Astrocyte (in vitro differentiated cells and primary cell): Measurements from ENCODE around the gene NPAS3. TPM values are rescaled to one million over a fixed set of nuclear protein-coding genes. Genes with fewer than 3 reads are reported as not detected.

Source experiments
- DNase-seq: peaks from one replicate; pipeline ENCODE4 v3.0.0-alpha.2; 2010; ENCODE audit warnings: low read depth
- FAIRE-seq: peaks from 2 replicates; lab custom pipeline; 2011; peaks lifted over from hg19 to GRCh38; lab: Jason Lieb, UNC
- H2AFZ ChIP-seq: 2 replicates; pipeline ENCODE4 v1.6.0; 2012; ENCODE audit warnings: low read depth, low read length, inconsistent platforms
- H3K27ac ChIP-seq: 2 replicates; pipeline ENCODE4 v1.5.1; 2011; ENCODE audit warnings: low read depth, low read length, inconsistent platforms
- H3K27me3 ChIP-seq: 2 replicates; pipeline ENCODE4 v1.6.0; 2011; ENCODE audit warnings: low read length, inconsistent platforms; ENCODE audit not compliant: insufficient read depth
- H3K36me3 ChIP-seq: 2 replicates; pipeline ENCODE4 v1.5.1; 2011; ENCODE audit warnings: low read length, inconsistent platforms; ENCODE audit not compliant: insufficient read depth
- H3K4me1 ChIP-seq: 2 replicates; pipeline ENCODE4 v1.5.1; 2011; ENCODE audit warnings: low read length, inconsistent platforms; ENCODE audit not compliant: insufficient read depth
- H3K4me2 ChIP-seq: 2 replicates; pipeline ENCODE4 v1.6.0; 2012; ENCODE audit warnings: low read length, inconsistent platforms
- H3K4me3 ChIP-seq: 2 replicates; pipeline ENCODE4 v1.5.1; 2011; ENCODE audit warnings: low read depth, mild to moderate bottlenecking, low read length, inconsistent platforms; ENCODE audit not compliant: insufficient read depth
- H3K79me2 ChIP-seq: 2 replicates; pipeline ENCODE4 v1.6.0; 2012; ENCODE audit warnings: mild to moderate bottlenecking, low read length, inconsistent platforms; ENCODE audit not compliant: insufficient read depth
- H3K9ac ChIP-seq: 2 replicates; pipeline ENCODE4 v1.6.0; 2012; ENCODE audit warnings: mild to moderate bottlenecking, low read length, inconsistent platforms
- H3K9me3 ChIP-seq: 2 replicates; pipeline ENCODE4 v1.5.1; 2012; ENCODE audit warnings: low read depth, mild to moderate bottlenecking, low read length, inconsistent platforms; ENCODE audit not compliant: insufficient read depth
- H4K20me1 ChIP-seq: 2 replicates; pipeline ENCODE4 v1.6.0; 2012; ENCODE audit warnings: low read length, inconsistent platforms; ENCODE audit not compliant: insufficient read depth
- H3K27ac Mint-ChIP-seq: one replicate; pipeline ENCODE4 v1.8.0; 2021; ENCODE audit warnings: mild to moderate bottlenecking, mixed read lengths; ENCODE audit not compliant: unreplicated experiment
- H3K27me3 Mint-ChIP-seq: one replicate; pipeline ENCODE4 v1.8.0; 2021; ENCODE audit warnings: low read depth, mixed read lengths; ENCODE audit not compliant: unreplicated experiment
- H3K36me3 Mint-ChIP-seq: one replicate; pipeline ENCODE4 v1.8.0; 2021; ENCODE audit warnings: low read depth, mixed read lengths; ENCODE audit not compliant: unreplicated experiment
- H3K4me1 Mint-ChIP-seq: one replicate; pipeline ENCODE4 v1.8.0; 2021; ENCODE audit warnings: low read depth, mixed read lengths; ENCODE audit not compliant: unreplicated experiment
- H3K4me3 Mint-ChIP-seq: one replicate; pipeline ENCODE4 v1.8.0; 2021; ENCODE audit warnings: mild to moderate bottlenecking, moderate library complexity, mixed read lengths; ENCODE audit not compliant: unreplicated experiment
- H3K9me3 Mint-ChIP-seq: one replicate; pipeline ENCODE4 v1.8.0; 2021; ENCODE audit warnings: mild to moderate bottlenecking, mixed read lengths; ENCODE audit not compliant: unreplicated experiment
- EZH2 ChIP-seq: IDR thresholded peaks from 2 replicates; pipeline ENCODE4 v1.6.1; 2012; ENCODE audit warnings: mild to moderate bottlenecking, low read length, inconsistent platforms; ENCODE audit not compliant: insufficient read depth
- total RNA-seq: library from RNA; stranded (reverse); gene quantifications from 2 replicates; pipeline ENCODE4 v1.2.1, GENCODE V29; 2021
- TF ChIP-seq, protein P1 (sequence below): IDR thresholded peaks from 2 replicates; pipeline ENCODE4 v1.5.1; 2011; ENCODE audit warnings: low read depth, mild to moderate bottlenecking, inconsistent platforms, low read length, moderate library complexity; ENCODE audit not compliant: insufficient read depth

Gene NPAS3
- total RNA-seq, 1 donor from 2014 or later: 2.6 TPM

DNA sequence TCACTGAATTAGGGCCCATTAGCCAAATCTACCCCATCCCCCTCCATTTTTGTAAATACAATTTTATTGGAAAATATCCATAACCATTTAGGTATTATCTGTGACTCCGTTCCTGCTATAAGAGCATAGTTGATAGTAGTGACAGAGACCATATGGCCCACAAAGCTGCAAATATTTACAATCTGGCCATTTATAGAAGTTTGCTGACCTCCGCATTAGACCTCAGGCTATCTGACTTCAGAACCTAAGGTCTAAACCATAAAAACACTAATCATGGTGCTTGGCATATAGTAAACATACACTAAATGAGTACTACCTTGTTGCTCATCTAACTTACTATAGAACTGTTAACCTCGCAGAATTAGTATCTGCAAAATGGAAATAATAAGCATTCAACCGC, 124.8 kb downstream of the NPAS3 start:
- Histone ChIP-seq H3K4me2 (peak overlapping the region; percentile 77), H3K27me3 (no peaks in the 10 kb centered on the region), H3K9ac (no peak overlapping the region), H3K27ac (peak overlapping the region; percentile 30), H3K36me3 (no peaks in the 10 kb centered on the region), H3K9me3 (no peaks in the 10 kb centered on the region), H3K4me3 (no peak overlapping the region), H2AFZ (no peak overlapping the region), H4K20me1 (no peaks in the 10 kb centered on the region), H3K4me1 (peaks cover 17% of the 10 kb centered on the region), H3K79me2 (no peaks in the 10 kb centered on the region)
- H3K9me3 Mint-ChIP-seq: no peaks in the 10 kb centered on the region
- no peak overlapping the region for H3K27ac Mint-ChIP-seq
- peaks cover 5% of the 10 kb centered on the region for H3K4me1 Mint-ChIP-seq
- H3K4me3 Mint-ChIP-seq: no peak overlapping the region
- TF ChIP-seq EZH2: no peak
- DNase-seq (no peak), FAIRE-seq (no peak)
- H3K27me3 Mint-ChIP-seq: no peaks in the 10 kb centered on the region
- H3K36me3 Mint-ChIP-seq: no peaks in the 10 kb centered on the region

DNA sequence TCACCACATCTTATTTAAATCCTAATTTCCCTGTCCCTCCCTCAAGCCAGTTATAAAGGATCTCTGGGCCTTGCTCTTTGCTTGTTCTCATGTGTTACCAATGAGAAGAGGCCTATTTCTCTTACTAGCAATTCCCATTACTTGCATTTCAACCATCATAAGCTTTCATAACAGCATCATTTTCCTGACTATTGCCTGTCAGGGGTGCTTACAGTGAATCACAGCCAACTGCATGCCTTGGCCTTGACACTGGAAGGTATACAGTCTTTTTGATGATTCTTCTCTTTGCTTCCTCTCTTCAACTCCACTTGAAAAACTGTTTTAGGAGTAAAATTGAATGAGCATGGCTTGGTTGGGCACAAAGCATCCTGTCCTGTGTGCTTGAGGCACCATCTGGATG, 127.0 kb downstream of the NPAS3 start:
- no peaks in the 10 kb centered on the region for H3K9me3 ChIP-seq
- FAIRE-seq (no peak), DNase-seq (no peak)
- Mint-ChIP-seq H3K27ac (no peak overlapping the region), H3K4me1 (peaks cover 10% of the 10 kb centered on the region), H3K9me3 (no peaks in the 10 kb centered on the region), H3K27me3 (no peaks in the 10 kb centered on the region), H3K36me3 (no peaks in the 10 kb centered on the region), H3K4me3 (no peak overlapping the region)
- H3K4me1 ChIP-seq: peaks cover 23% of the 10 kb centered on the region
- no peaks in the 10 kb centered on the region for H3K79me2 ChIP-seq
- TF ChIP-seq EZH2: no peak
- TF ChIP-seq, protein P1, sequence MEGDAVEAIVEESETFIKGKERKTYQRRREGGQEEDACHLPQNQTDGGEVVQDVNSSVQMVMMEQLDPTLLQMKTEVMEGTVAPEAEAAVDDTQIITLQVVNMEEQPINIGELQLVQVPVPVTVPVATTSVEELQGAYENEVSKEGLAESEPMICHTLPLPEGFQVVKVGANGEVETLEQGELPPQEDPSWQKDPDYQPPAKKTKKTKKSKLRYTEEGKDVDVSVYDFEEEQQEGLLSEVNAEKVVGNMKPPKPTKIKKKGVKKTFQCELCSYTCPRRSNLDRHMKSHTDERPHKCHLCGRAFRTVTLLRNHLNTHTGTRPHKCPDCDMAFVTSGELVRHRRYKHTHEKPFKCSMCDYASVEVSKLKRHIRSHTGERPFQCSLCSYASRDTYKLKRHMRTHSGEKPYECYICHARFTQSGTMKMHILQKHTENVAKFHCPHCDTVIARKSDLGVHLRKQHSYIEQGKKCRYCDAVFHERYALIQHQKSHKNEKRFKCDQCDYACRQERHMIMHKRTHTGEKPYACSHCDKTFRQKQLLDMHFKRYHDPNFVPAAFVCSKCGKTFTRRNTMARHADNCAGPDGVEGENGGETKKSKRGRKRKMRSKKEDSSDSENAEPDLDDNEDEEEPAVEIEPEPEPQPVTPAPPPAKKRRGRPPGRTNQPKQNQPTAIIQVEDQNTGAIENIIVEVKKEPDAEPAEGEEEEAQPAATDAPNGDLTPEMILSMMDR: no peak
- H3K36me3 ChIP-seq: no peaks in the 10 kb centered on the region
- no peak overlapping the region for H2AFZ ChIP-seq
- no peak overlapping the region for H3K4me2 ChIP-seq
- no peaks in the 10 kb centered on the region for H3K27me3 ChIP-seq
- no peak overlapping the region for H3K27ac ChIP-seq
- no peak overlapping the region for H3K4me3 ChIP-seq
- H4K20me1 ChIP-seq: no peaks in the 10 kb centered on the region
- H3K9ac ChIP-seq: no peak overlapping the region

DNA sequence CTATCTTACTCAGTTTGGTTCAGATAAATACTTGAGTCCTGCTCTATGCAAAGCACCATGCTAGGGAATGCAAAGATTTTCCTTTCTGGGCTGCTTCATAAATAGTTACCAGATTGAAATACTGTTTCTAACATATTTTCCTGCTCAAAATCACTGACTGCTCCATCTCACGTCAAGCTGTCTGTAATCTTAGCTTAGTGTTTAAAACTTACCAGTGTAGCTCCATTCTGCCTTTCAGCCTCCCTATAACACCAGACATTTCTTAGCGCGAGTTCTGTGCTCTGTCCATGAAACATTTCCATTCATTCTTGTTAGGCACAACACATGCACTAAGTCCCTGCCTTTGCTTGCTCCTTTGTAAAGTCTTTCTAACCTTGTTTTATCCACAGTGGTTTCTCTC, 129.4 kb downstream of the NPAS3 start:
- Histone ChIP-seq H4K20me1 (no peaks in the 10 kb centered on the region), H3K27ac (no peak overlapping the region), H2AFZ (no peak overlapping the region), H3K27me3 (no peaks in the 10 kb centered on the region), H3K9me3 (no peaks in the 10 kb centered on the region), H3K4me1 (peaks cover 13% of the 10 kb centered on the region), H3K79me2 (no peaks in the 10 kb centered on the region), H3K9ac (no peak overlapping the region), H3K4me2 (peak overlapping the region; percentile 52), H3K36me3 (no peaks in the 10 kb centered on the region), H3K4me3 (no peak overlapping the region)
- no peaks in the 10 kb centered on the region for H3K9me3 Mint-ChIP-seq
- no peaks in the 10 kb centered on the region for H3K27me3 Mint-ChIP-seq
- no peaks in the 10 kb centered on the region for H3K36me3 Mint-ChIP-seq
- peaks cover 10% of the 10 kb centered on the region for H3K4me1 Mint-ChIP-seq
- TF ChIP-seq EZH2: no peak
- TF ChIP-seq, protein P1: no peak
- DNase-seq (peak; percentile 12), FAIRE-seq (no peak)
- H3K4me3 Mint-ChIP-seq: no peak overlapping the region
- H3K27ac Mint-ChIP-seq: no peak overlapping the region
